T-helper 2 cell treated with Interferon-gamma antibody and Interleukin-4, amounts not matched to agents 100 ng/mL and 5 ng/mL, for 36 hours (primary cell): Measurements from ENCODE around the gene LRRK1. TPM values are rescaled to one million over a fixed set of nuclear protein-coding genes. Genes with fewer than 3 reads are reported as not detected.

ENCODE experiments used
- intact Hi-C: fragments of 100-400 bp; cut with micrococcal nuclease; formaldehyde crosslinking; loops from one replicate; pipeline ENCODE4 v1.15.1; 2023
- total RNA-seq: library from RNA; stranded (reverse); gene quantifications from 2 replicates; pipeline ENCODE4 v1.2.3, GENCODE V29; 2022

Gene LRRK1
- total RNA-seq, 1 donor from 2014 or later, result 0.64 TPM

- intact Hi-C loops, result no loop called here
These were observed 27.7 kb upstream of the LRRK1 start for GRCh38 chr15:100891307-100892012.

- intact Hi-C loops, result no loop called here
These were observed 27.2 kb upstream of the LRRK1 start for GRCh38 chr15:100892013-100892355.

GRCh38 chr15:100893261-100893963 lies 25.7 kb upstream of the LRRK1 start:
- intact Hi-C loops, result no loop called here

GRCh38 chr15:100893964-100894295 lies 25.2 kb upstream of the LRRK1 start:
- intact Hi-C loops, result no loop called here

GRCh38 chr15:100895721-100896120 lies 23.4 kb upstream of the LRRK1 start:
- intact Hi-C loops, result no loop called here

- intact Hi-C loops, result no loop called here
These were observed 21.7 kb upstream of the LRRK1 start for GRCh38 chr15:100897221-100898151.

- intact Hi-C loops, result no loop called here
These were observed 21.0 kb upstream of the LRRK1 start for GRCh38 chr15:100898152-100898490.

GRCh38 chr15:100898661-100899462 lies 20.3 kb upstream of the LRRK1 start:
- intact Hi-C loops, result no loop called here

GRCh38 chr15:100899601-100900000 lies 19.6 kb upstream of the LRRK1 start:
- intact Hi-C loops, result no loop called here

- intact Hi-C loops, result no loop called here
These were observed 18.9 kb upstream of the LRRK1 start for GRCh38 chr15:100900136-100900794.

GRCh38 chr15:100900795-100901169 lies 18.4 kb upstream of the LRRK1 start:
- intact Hi-C loops, result no loop called here

- intact Hi-C loops, result no loop called here
These were observed 17.9 kb upstream of the LRRK1 start for GRCh38 chr15:100901296-100901695.

- intact Hi-C loops, result no loop called here
These were observed 17.3 kb upstream of the LRRK1 start for GRCh38 chr15:100901702-100902435.

GRCh38 chr15:100902436-100903167 lies 16.6 kb upstream of the LRRK1 start:
- intact Hi-C loops, result no loop called here

- intact Hi-C loops, result no loop called here
These were observed 16.0 kb upstream of the LRRK1 start for GRCh38 chr15:100903168-100903554.

- intact Hi-C loops, result no loop called here
These were observed 13.3 kb upstream of the LRRK1 start for GRCh38 chr15:100905850-100906249.

GRCh38 chr15:100908466-100908865 lies 10.7 kb upstream of the LRRK1 start:
- intact Hi-C loops, result no loop called here

GRCh38 chr15:100909565-100909964 lies 9.6 kb upstream of the LRRK1 start:
- intact Hi-C loops, result no loop called here
